GM18951 (cell line): ENCODE measurements around the gene HES3.

Experiments used
- POLR2A ChIP-seq: IDR thresholded peaks from 4 replicates; pipeline ENCODE4 v1.6.1; 2011; ENCODE audit warnings: mild to moderate bottlenecking; ENCODE audit not compliant: insufficient read length, insufficient read depth; ENCODE audit errors: extremely low read depth
- in situ Hi-C: fragments of 300-500 bp; cut with MboI; formaldehyde crosslinking; loops from one replicate; pipeline ENCODE4 v1.12.0; 2022; ENCODE audit warnings: low sequenced_read_pairs, mixed read lengths, inconsistent platforms; ENCODE audit not compliant: unreplicated experiment

Gene HES3

DNA sequence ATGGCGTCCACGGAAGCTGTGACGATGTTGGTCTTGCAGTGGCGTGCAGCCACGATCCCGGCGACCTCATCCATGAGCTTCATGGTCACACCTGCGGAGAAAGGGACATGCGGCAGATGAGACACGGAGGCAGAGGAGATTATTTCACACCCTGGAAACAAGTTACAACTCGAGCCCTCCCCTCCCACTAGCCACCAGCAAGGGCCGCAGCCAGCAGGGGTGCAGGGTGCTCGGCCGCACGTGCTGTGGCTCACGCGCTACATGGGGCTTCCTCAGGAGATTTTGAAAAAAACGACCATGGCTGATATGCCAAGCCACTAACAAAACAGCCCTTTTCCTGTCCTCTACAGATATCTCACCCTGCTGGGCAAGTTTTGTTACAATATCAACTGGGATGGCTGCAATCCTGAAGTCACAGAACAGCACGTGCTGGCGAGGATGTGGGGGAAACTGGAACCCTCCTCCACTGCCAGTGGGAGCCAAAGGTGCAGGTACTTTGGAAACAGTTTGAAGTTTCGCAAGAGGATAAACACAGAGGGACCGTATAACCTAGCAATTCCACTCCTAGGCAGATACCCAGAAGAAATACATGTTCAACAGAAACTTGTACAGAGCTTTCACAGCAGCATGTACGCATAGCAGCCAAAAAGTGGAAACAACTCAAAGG, 51.0 kb downstream of the HES3 start:
- in situ Hi-C loops, result no loop called here
- no peak for TF ChIP-seq POLR2A
